ACHN (cell line): Measurements from ENCODE around the gene PLSCR4.
"Not testable (repeated sequence)": the region's sequence is repeated elsewhere in the genome, so short reads cannot be mapped to it uniquely, and the experiment has no call there.

ENCODE experiments used
- DNase-seq: peaks from one replicate; pipeline ENCODE4 v3.0.0-alpha.2; 2015
- in situ Hi-C: cut with HindIII; loops from 2 replicates; pipeline ENCODE4 v1.10.0; 2017; ENCODE audit warnings: low sequenced_read_pairs, low pct_ligation_motif_present, low pct_unique_long_range_greater_than_20kb

PLSCR4 gene

DNA sequence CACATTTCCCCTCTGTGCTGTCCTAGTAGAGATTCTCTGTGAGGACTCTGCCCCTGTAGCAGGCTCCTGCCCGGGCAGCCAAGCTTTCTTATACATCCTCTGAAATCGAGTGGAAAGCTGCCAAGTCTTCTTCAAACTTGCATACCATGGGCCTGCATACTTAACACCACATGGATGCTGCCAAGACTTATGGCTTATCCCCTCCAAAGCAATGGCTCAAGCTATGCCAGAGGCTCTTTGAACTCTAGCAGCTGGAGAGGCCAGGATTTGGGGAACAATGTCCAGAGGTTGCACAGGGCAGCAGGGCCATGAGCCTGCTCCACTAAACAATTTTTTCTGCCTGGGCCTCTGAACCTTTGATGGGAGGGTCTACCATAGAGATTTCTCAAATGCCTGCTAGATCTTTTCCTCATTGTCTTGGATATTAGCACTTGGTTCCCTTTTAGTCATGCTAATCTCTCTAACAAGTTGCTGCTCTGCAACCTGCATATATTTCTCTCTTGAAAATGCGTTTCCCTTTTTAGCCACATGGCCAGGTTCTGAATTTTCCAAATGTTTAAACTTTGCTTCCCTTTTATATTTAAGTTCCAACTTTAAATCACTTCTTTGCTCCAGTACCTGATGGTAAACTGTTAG is 6.1 kb upstream of the PLSCR4 start:
- in situ Hi-C loops: no loop called here
- no peak for DNase-seq

DNA sequence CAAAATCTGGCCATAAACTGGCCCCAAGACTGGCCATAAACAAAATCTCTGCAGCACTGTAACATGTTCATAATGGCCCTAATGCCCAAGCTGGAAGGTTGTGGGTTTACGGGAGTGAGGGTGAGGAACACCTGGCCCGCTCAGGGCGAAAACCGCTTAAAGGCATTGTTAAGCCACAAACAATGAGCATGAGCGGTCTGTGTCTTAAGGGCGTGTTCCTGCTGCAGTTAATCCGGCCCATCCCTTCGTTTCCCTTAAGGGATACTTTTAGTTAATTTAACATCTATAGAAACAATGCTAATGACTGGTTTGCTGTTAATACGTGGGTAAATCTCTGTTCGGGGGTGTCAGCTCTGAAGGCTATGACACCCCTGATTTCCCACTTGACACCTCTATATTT is 1.5 kb upstream of the PLSCR4 start:
- in situ Hi-C loops, DNase-seq: not testable (repeated sequence)

DNA sequence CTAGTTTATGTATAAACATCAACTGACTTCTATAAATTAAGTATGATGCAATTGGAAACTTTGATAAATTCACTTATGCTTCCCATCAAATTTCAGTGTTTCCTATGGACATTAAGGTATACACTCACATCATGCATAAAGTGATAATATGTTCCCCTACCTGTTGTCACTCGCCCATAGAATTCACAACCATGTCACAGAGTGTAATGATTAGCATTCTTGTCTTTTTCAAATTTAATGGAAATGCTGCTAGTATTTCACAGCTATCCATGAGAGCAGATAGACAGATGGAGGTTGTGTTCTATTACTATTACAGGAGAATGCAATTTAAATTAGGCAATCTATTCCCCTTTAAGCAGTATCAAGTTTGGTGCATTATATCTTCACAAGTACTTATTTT is 984 bp downstream of the PLSCR4 start:
- in situ Hi-C loops: no loop called here
- no peak for DNase-seq

DNA sequence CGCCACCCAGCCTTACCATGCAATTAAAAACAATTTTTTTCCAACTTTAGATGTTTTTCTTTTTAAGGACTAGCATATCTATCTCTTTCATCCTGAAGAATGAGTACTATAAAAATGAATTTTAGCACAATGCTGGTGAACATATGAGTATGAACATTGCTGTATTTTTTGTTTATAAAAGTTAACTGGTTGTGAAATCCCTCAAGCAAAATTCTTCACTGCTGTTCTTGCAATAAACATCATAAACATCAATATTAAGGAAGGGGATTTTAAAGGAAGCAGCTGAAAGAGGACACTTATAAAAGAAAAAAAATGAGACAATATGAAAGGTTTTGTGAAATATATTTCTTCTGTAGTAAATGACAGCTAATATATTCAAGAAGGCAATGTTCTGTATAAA is 3.0 kb downstream of the PLSCR4 start:
- in situ Hi-C loops: no loop called here
- no peak for DNase-seq

DNA sequence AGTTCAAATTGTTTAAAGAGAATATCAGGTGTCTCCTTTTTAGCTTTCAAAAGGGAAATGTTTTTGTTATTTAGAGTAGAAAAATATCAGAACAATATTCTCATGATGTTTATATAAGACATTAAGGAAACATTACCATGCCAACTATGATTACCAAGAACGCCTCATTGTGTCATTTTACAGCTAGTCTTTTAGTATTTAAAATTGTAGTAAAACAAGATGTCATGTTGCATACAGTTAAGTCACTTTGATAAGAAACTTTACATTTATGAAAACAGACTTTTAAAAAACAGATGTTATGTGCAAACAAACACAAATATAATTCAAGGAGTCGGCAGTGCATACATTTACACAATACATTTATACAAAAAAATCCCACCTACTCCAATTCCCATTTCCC is 4.4 kb downstream of the PLSCR4 start:
- in situ Hi-C loops: no loop called here
- no peak for DNase-seq

DNA sequence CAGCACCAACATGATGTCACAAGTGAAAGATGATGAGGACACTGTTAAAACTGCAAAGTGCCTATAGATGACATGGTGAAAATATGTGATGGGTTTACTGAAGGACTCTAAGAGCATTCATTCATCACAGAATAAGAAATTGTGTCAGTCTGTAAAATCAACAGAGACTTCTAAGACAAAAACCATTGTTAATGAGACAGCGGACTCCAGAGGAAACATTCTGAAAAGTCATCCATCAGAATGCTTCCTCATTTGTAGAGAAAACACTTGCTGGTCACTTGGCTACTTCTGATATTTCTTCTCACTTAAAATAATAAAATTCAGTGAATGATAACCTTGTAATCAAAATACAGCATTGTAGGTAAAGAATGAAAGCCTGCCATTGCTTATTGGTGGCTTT is 7.3 kb downstream of the PLSCR4 start:
- in situ Hi-C loops: no loop called here

DNA sequence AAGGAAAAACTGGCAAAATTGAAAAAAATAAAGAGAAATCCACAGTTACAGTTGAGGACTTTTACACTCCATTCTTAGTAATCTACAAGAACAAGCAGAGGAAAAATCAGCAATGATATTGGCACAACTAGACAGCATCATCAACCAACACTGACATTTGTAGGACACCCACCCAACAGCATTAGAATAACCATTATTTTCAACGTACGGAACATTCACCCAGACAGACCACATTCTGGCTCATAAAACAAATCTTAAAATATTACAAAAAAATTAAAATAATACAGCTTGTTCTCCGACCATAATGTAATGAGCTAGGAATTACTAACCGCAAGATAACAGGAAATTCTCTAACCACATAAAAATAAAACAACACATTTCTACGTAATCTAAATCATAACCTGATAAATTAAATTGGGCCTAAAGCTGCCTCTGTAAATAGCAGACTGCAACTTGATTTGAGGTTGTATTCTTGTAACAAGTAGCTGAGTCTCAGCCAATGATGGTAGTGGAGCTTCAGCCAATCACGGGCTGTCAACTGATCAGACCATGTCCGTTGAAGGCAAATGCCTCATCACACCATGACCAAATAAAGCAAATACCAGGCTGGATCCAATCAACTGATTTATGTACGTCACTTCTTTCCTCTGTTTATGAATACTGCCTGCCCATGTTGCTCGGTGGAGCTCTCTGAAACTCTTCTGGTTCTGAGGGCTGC is 9.2 kb downstream of the PLSCR4 start:
- no peak for DNase-seq
- in situ Hi-C loops: no loop called here

More for the DNA sequence above, 7.3 kb downstream of the PLSCR4 start:
- DNase-seq: no peak

DNA sequence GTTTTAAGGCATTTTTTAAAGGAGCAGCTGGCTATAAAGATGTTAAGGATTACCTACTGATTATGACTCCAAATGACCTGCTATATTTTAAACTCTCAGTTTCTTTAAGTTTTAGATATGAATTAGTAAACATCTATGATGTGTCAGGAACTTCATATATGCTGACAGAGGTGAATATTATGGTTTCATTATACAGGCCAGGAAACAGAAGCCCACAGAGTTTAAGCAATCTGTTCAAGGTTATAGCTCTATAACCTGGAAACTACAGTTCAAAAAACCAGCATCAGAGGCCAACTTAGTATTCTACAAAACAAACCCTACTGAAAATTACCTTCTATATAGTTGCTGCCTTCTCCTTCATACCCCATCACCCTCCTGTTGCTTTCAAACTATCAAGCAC is 17.4 kb downstream of the PLSCR4 start:
- DNase-seq: no peak
- in situ Hi-C loops: no loop called here

DNA sequence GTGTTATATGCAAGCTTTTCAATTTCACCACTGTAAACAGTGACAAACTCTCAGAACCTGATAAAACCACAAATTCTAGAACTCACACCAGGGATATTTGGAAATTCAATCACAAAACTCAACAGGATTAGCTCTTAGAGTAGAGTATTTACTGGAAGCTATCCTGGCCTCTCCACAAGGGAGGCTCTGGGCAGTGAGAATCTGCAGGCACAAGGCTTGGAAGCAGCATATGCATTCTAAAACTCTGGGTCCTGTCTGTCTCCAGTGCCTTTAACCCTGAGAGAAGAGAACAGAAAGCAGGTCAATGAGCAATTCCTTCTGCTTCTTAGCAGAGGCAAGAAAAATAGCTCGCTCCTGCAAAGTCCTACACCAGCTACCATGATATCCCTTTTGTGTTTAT is 23.4 kb downstream of the PLSCR4 start:
- in situ Hi-C loops: no loop called here
- no peak for DNase-seq

DNA sequence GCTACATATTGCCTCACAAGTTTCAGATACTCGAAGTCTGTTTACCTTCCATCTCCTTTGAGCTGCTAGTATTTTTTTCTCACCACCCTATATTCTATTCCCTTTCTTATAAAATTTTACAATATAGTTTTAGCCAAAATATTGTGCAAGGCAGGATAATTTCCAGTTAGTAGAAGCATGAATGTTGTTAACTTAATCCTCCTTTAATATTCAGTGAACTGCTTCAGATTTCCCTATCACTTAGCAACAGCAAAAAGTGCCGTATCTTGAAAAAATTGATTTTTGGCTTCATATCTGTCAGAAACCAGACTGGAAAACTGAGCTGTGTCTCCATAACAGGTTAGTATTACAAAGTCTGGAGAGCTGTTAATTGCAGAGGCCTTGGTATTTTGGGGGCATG is 24.0 kb downstream of the PLSCR4 start:
- in situ Hi-C loops: no loop called here

DNA sequence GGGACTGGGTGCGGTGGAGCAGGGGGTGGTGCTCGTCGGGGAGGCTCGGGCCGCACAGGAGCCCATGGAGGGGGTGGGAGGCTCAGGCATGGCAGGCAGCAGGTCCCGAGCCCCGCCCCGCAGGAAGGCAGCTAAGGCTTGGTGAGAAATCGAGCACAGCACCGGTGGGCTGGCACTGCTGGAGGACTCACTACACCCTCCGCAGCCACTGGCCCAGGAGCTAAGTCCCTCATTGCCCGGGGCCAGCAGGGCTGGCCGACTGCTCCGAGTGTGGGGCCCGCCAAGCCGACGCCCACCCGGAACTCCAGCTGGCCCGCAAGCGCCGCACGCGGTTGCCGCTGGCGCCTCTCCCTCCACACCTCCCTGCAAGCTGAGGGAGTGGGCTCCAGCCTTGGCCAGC is 25.4 kb downstream of the PLSCR4 start:
- DNase-seq, in situ Hi-C loops: not testable (repeated sequence)

More for the DNA sequence above, 24.0 kb downstream of the PLSCR4 start:
- no peak for DNase-seq

DNA sequence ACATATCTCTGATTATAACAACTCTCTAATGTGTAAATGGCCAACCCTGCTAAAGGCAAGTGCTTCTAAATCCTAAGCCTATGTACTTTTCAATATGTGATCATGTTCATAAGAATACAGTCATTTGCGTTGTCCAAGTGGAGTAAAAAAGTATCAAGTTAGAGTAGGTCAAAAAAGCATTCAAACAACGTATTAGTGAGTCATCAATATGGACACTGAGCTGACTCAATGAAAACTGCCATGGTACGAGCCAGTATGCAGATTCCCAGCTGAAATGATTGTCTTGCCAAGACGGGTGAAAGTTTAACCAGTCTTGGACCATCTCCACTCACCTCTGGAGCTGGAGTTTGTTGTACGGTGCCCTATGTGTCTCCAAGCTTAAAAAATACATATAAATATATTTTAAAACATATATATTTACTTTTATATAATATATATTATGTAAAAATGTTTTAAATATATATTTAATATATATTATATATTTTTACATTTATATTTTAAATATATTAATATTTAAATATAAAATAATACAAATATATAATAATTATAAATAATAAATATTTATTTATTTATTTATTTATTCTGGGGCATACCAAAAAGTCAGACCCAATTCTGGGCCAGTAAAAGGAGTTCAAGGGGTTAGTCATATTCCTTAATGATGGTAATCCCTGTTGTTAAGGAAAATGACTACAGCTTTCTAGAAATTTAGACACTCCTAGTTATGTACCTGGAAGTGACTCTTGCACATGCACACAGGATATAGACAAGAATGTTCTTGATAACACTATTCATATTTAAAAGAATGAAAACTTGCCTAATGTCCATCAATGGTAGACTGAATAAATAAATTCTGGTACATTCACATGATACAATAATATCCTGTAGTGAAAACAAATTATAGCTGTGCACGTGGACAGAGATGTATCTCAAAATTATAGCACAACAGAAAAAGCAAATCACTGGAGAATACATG is 27.2 kb downstream of the PLSCR4 start:
- DNase-seq: peak; percentile 83
- in situ Hi-C loops: no loop called here

DNA sequence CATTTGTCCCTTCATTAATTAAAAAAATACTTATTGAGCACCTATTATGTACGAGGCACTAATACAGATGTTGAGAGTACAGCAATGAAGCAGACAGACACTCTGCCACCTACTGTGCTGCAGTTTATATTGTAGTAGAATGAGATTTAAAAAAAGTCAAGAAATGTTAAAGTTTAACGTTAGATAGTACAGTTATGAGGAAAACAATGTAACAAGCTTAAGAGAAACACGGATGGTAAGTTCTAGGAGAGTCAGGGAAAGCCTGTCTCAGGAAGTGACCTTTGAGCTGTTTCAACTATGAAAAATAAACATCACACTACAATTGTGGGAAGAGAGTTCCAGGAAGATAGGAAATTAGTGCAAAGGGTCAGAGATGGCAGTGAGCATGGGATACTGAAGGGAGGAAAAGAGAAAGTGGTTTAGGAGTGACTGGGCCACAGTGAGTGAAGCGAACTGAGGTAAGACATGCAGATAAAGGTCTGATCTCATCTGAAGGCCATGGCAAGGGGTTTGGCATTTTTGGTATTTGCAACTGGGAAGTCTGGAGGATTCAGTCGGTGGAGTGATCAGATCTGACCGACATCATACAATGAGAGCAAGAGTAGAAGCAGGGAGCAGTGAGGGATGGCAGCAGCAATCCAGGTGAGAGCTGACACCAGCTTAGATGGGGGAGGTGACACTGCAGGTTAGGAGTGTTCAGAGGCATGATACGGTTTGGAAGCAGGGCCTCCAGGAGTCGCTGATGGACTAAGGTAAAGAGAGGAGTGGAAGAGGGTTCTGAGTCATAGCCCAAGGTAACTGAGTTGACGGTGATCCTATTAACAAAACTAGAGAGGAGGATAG is 28.5 kb downstream of the PLSCR4 start:
- DNase-seq: no peak
- in situ Hi-C loops: no loop called here

DNA sequence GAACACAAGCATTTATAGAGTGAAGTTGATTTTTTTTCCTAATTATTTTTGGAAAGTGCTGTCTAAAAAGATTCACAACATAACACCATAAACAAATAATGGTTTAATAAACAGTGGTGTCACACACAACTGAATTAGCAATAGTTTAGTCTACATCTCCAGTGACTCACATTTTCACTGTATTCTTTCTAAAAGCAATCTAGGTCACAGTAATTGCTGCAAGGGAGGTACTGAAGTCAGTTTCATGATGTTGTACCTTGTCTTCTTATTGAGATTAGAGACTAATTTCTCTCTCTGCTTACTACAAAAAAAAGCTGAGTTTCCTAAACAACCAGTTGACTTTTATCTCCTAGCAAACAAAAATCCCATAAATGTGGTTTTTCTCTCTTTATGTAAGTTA is 29.6 kb downstream of the PLSCR4 start:
- in situ Hi-C loops: no loop called here
- DNase-seq: no peak

DNA sequence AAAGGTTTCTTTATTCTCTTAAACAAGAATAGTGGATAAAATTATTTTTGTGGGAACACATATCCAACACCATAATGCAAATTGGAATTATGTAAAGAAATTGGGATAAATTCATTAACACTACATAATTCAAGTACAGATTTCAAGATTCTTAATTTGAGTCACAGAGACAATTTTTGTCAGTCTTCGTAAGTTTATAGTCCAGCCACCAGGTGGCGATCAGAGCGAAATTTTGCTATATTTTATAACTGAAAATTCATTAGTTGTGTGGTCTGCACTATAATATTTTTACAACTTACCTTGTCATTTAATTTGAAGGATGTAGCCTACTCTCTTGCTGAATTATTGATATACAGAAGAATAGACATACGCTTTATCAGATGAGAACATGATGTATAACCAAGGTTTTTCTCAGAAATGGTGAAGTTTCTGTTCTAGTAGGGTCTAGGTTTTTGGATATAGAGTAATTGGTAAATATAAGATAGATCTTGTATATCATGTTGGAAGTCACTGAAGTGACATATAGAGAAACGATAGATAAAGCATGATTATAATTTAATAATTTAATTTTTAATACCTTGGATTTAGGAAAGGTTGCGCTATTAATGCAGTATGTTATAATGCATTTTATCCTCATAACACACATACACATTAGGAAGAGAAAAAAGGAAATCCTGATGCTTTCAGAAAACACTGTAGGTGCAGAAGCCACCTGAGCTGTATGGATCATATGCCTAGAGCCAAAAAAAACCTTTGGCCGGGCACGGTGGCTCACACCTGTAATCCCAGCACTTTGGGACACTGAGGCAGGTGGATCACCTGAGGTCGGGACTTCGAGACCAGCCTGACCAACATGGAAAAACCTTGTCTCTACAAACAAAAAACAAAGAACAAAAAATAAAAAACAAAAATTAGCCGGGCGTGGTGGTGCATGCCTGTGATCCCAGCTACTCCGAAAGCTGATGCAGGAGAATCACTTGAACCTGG is 31.7 kb downstream of the PLSCR4 start:
- peak; percentile 42 for DNase-seq
- in situ Hi-C loops: no loop called here

DNA sequence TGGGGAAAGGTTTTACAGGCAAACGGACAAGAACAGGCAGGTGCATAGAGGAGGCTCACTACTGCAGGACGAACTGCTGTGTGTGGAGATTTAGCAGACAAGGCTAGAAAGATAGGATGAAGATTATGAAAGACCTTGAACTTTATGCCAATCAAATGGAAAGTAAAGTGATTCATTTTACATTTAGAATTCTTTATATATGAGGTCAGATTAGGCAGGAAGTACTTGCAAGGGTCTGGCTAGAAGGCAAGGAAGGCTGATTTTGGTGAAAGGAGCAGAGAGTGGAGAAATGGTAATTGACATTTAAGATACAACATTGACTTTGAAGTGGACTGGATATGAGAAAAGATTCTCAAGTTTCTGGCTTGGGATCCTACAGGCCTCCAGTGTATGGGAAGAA is 33.6 kb downstream of the PLSCR4 start:
- in situ Hi-C loops: no loop called here
- DNase-seq: peak; percentile 2

DNA sequence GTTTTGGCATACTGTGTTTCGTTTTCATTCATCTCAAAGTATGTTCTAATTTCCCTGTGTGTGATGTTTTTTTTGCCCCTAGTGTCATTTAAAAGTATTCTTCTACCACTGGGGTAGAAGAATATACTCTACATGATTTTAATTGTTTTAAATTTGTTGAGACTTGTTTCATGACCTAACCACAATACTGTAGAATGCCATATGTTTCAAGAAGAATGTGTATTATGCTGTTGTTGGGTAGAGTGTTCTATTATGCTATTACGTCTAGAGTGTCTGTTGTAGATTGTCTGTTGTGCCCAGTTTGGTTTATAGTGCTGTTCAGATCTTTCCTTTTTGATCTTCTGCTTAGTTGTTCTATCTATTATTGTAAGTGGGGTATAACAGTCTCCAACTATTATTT is 36.4 kb downstream of the PLSCR4 start:
- no peak for DNase-seq

More for the DNA sequence above, 36.4 kb downstream of the PLSCR4 start:
- in situ Hi-C loops: no loop called here
